8988T (cell line): ENCODE measurements around the gene ANKRD53.

Experiments used
- DNase-seq: peaks from one replicate; pipeline ENCODE4 v3.0.0; 2011

ANKRD53 gene, protein sequence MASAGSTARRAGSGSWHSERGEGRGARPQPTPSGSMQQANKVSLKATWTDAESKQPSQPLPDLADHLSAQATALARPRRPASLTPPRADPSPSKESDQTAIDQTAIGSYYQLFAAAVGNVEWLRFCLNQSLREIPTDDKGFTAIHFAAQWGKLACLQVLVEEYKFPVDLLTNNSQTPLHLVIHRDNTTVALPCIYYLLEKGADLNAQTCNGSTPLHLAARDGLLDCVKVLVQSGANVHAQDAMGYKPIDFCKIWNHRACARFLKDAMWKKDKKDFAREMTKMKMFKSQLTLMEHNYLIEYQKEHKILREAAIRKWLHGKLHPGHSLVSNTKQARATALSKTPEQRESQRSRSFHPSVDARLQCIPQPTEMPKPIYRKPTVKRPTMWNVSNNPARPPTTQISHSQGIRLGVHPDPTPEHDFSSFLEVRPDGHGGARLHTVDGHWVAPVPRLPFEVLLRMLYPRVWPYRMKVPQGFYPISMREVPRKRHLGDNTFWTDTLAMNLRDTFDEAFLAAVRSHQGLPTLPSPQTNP

DNA sequence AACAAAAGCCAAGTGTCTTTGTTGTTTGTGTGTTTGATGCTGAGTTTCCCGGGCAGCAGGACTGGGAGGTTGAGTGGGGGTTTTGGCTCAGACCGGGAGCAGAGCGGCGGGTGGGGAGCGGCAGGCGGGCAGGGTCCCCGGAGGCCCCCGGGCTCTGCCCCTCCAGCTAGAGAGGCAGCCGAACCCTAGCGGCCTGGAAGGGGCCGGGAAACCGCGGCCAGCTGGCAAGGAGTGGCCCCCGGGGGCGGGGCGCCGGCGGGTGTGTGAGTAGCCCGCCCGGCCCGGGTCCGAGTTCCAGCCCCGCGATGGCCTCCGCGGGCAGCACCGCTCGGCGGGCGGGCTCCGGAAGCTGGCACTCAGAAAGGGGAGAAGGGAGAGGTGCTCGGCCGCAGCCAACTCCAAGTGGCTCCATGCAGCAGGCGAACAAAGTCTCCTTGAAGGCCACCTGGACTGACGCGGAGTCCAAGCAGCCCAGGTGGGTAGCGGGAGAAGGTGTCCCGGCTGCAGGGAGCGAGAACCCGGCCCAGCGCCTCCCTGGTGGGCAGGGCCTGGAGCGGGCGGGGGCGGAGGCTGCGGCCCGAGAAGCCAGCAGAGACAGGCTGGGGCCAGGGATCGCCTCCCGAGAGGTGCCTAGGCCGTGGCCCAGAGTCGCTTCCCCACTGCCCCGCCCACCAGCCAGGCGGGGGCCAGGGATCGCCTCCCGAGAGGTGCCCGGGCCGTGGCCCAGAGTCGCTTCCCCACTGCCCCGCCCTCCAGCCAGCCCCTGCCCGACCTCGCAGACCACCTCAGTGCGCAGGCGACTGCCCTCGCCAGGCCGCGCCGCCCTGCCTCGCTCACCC is at the start of gene ANKRD53:
Gene ANKRD53, plus strand, starts transcription at position 290 of the 839 bp plus-strand sequence. Its CDS starts 16 bp downstream, at position 306.
- DNase-seq, result peak; percentile 60

DNA sequence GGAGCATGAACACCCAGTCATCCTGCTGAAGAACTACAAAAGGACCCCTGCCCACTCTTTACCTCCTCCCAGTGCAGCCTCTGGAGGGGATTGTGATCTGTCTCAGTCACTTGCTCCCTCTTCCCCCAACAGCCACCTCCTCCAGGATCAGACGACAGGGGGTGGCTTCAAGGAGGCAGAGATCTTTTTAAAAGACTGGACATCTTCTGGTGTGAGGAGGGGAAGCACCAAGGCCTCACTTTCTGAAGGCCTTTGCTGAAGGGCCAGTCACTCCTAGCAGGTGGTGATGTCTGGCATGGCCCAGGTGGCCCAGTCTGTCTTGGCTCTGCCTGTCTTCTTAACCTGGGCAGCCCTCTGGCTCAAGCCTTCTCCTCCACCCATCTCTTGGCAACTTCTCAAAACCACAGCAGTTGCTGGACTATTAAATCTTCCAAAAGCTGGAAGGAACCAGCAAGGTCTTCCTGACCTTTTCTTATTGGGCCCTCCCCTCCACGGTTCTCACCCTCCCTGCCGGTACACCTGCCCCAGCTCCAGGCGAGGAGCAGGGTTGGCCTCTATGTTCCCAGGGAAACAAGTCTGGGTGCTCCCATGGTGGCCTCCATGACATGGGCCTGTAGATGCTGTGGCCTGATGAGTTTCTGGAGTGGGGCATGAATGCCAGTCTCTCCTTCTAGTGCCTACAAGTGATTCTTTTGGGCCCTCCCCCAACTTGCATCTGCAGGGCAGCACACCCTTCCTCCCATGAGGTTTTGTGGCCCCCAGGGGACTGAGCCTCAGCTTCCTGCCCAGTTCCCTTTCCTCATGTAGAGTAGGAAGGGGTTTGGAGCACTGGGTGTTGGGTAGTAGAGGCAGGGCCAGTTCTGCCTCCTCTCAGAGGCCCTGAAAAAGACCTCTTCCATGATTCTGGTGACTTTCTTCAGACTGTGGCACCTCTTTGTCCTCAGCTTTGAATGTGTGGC is 47.8 kb upstream of the ANKRD53 start:
- no peak for DNase-seq

DNA sequence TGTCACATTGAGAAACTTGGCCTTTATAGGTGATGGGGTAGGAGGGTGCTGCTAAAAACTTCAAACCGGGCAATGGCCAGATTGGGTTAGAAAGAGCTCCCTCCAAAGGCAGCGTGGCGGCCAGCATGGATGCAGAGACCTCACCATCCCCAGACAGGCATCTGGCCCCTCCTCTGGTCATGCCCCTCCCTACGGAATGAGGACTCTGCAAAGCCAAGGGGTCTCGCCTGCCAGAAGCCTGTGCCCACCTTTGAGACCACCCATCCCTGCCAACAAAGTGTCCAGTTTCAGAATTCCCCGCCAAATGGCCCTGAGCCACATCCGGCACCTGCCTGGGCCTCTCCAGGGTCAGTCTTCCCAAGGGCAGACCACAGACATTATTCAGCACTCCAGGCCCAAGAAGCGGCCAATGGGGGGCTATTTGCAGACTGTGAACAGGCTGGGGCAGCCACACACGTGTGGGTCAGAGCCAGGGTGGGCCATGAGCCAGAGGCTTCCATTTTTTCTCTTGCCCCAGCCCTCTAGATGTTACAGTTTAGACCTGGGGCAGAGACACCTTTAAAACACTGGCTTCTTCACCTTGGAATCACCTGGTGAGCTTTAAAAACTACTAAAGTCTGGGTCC is 46.9 kb upstream of the ANKRD53 start:
- no peak for DNase-seq

DNA sequence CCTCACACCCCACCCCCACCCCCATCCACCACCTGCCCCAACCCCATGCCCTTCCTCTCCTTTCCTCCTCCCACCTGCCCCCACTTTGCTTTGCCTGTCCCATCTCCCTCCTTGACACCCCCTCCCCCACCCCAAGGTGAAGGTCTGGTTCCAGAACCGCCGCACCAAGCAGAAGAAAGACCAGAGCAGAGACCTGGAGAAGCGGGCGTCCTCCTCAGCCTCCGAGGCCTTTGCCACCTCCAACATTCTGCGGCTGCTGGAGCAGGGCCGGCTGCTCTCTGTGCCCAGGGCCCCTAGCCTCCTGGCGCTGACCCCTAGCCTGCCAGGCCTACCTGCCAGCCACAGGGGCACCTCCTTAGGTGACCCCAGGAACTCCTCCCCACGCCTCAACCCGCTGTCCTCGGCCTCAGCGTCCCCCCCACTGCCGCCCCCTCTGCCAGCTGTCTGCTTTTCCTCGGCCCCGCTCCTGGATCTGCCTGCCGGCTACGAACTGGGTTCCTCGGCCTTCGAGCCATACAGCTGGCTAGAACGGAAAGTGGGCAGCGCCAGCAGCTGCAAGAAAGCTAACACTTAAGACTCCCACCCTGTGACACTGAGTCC is 45.7 kb upstream of the ANKRD53 start:
- DNase-seq, result no peak

DNA sequence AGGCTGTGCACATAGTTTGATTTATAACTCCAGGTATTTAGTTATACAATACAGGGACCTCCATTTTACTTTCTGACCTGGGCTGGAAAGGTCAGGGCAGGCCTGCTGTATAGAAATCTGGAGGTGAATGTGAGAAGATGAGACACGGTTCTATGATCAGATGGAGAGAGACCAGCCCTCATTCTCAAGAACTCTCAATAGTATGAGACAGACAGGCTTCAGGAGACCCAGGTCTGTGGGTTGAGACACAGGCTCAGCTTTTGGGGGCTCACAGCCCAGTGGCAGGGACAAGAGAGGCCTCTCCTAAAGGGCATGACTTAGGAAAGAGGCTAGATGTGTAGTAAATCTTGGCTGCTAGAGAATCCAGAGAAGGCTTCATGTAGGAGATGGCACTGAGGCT is 43.4 kb upstream of the ANKRD53 start:
- DNase-seq, result no peak

DNA sequence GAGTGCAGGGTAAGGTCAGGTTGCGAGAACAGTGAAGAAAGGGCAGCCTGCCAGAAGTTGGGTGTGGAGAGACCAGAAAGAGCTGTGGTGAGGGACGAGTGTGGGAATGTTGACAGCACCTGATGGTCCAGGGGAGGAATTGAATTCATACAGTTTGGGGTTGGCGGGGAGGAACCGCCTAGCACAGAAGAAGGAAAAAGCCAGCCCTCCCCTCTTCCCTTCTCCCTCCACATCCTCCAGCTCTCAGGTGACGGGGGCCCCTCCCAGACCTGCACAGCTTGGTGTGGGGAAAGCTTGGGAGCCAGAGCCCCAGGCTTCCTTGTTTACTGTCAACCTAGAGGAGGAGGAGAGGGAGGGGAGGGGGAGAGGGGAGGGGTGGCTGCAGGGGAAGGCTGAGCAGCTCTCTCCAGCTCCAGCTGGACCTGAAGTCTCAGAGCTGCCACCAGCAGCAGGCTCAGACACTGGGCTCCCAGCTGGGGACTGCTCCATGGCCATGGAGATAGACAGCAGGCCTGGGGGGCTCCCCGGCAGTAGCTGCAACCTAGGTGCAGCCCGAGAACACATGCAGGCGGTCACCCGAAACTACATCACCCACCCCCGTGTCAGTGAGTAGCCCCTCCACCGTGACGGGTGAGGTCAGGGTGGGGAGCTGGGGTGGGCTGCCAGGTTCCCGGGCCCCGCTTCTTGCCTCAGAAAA is 42.8 kb upstream of the ANKRD53 start, which contains the start of gene ATP6V1B1:
Gene ATP6V1B1, plus strand, starts transcription at position 433 of the 697 bp plus-strand sequence. Its CDS starts 55 bp downstream, at position 488.
- no peak for DNase-seq

DNA sequence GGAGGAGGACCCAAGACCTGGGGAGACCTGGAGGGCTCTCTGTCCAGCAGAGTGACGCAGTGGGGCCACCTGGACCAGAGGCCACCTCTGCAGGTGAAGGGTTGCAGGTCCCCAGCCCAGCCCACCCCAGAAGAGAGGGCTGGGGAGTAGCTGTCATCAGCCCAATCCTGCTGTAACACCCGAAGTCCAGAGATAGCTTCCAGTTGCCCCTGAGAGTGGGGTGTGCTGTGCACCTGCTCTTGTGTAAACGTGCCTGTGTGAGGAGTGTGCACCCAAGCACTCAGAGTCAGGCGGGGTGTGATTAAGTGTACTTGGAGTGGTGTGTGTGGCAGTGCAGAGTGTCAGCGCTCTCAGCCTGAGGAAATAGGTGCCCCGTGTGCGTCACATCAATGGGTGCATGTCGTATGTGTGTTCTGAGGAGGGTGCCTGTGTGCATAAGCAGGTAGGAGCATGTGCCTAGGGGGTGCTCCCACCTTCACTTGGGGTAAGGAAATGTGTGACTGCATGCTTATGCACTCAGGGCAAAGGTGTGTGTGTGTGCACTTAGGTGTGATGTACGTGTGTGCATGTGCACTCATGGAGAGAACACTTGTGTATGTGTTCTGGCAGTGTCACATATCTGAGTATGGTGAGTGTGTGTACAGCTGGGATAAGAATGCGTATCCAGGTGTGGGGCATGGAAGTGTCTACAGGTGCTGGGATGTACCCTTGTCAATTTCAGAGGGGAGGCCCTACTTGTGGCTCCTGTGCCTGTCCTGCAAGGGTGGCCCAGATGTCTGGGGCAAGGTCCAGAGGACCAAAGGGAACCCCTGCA is 42.1 kb upstream of the ANKRD53 start:
- DNase-seq, result no peak

DNA sequence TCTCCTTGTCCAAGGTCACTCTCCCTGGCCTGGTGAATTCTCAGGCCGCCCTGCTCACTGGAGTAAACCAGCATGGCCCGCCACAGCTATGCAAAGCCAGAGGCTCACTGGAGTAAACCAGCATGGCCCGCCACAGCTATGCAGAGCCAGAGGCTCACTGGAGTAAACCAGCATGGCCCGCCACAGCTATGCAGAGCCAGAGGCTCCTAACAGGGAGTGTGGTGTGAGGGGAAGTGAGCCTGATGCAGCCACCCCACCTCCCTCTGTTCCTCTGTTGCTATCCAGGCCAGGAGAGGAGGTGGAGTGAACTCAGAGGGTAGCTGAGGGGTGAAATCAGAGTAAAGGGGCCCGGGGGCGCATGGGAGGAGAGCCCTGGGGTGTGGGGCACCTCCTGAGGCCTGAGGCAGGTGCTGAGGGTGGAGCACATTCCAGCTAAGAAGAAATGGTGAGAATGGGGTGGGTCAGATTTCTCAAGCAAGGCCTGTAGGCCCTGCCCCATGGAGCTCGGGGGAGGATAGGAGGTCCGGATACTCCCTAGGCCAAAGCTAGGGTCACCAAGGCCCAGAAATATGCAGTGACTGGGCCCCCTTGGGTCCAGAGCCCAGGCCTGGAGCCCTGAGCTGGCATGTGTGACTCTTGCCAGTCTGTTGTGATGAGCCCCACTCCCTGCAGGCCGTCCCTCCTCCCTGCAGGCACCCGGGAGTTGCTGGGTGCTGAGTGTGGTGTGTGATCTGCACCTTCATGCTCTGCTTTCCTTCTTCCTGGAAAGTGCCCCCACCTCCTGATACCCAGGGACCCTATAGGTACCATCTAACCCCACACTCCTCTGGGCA is 41.2 kb upstream of the ANKRD53 start:
- no peak for DNase-seq

DNA sequence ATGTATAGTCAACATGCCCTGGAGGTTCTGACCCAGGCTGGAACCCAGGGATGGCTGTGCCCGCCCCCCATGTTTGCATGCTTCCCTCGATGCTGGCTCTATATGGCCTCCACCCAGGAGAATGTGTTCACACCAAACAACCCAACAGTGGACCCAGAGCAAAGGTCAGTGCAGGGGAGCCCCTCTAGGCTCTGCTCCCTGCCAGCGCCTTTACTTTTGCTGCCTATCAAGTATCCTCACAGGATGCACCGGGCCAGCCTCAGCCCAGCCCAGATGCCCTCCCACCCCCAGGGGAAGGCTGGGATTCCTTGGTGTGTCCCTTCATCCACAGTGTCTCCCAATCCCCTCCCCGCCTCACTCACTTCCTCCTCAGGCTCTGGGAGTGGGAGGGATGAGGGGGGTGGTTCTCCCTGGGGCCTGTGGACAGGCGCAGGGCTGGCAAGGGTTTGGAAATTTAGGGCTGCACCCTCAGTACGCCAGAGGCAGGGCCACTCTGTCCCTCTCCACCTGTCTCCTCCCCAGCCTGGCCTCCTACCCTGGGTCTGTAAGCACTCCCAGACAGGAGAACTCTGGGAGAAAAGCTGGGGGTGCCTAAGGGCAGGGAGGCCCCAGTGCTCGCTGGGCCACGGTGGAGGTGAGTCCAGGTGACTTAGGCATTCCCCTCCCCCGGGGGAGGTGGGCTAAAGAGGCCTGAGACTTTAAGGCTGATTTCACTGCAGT is 40.4 kb upstream of the ANKRD53 start:
- DNase-seq, result no peak

DNA sequence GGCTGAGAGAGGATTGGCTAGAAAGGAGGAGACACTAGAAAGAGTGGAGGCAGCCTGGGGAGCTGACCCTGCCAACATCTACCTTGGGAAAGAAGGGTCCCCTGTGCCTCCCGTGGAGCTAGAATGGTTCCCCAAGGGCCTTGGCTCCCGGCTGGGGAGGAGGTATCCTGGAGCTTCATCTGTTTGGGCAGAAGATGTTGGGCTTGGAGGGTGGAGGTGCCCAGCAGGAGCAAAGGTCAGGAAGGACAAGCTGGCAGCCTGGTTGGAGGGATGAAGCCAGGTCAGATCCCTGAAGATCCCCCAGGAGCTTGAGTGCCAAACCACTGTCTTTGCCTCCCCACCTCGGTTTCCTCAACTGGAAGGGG is 39.9 kb upstream of the ANKRD53 start:
- no peak for DNase-seq

DNA sequence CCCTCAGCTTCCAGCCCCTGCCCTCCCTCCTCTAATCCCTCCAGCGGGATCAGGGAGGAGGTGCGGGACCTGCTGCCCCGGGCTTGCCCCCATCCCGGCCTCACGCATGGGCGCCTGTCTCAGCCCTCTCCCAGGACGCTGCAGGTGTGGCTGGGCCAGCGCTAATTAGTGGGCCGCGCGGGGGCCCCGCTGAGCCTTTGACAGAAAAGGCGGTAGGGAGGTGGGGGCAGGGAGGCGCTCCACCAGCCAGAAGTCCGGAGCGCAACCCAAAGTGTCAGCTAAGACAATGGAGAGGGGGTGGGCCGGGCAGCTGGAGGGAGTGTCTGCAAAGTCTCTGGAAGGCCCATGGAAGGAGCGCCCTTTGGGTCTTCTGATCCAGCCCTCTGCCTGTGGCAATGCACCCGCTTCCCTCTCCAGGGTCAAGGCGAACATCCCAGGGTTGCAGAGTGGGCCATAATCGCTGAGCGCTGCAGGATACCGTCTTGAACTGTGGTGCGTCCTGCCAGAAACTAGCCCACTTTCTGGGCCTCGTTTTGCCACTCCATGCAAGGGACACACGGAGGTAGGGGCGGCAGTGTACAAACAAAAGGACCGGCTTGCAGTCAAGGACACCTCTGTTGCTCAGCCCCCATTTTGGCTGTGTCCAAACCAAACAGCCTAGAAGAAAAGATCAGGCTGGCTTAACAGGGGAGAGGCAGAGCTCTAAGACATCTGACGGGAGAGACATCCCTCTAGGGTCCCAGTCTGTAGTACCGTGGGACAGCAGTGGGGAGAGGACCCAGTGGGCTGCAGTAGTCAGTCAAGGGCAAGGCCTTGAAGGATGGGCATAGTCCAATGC is 39.2 kb upstream of the ANKRD53 start:
- DNase-seq, result no peak

DNA sequence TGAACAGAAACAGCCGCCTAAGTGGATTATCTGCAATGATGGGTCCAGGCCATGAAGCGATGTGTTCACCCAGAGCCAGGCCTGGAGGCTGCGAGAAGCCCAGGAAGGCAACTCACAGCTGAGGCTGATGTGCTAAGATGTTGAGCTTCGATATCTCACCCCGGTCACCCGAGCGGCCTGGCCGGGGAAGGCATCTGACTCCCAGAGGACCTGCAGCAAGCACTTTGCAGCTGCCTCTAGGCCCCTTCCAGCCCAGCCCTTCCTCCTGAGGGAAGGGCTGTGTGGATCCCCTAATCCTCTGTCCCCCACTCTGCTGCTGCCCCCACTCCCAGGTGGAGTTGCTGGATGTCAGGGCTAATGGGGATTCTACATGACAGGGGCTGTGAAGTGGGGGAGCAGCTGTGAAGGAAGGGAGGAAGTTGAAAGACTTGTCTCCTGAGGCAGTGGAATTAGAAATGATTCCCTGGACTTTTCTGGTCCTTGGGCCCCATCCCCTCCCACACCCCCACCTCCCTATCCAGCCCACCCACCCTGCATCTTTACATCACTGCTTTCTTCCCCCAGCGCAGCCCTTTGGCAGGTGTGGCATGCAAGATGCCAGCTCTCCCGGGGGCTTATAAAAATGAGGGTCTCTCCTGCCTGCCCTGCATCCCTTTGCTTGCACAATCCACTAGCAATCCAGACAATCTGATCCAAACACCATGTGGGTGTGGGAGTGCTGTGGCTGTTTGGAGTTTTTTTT is 38.4 kb upstream of the ANKRD53 start:
- no peak for DNase-seq

DNA sequence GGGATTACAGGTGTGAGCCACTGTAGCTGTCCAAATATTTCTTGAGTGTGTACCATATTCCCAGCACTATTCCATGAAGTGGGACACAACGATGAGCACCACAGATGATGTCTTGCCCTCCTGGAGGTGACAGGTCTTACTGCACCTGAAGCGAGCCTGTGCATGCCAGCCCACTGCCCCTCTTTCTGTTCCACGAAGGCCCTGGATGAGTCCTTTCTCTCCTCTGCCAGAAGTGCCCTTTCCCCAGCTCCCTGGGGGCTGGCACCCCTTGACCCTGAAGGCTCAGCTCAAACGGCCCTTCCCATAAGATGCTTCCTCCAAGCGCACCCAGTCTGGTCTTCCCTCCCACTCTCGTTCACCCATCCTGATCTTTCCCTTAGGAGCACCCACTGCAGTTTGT is 37.2 kb upstream of the ANKRD53 start:
- DNase-seq, result no peak

DNA sequence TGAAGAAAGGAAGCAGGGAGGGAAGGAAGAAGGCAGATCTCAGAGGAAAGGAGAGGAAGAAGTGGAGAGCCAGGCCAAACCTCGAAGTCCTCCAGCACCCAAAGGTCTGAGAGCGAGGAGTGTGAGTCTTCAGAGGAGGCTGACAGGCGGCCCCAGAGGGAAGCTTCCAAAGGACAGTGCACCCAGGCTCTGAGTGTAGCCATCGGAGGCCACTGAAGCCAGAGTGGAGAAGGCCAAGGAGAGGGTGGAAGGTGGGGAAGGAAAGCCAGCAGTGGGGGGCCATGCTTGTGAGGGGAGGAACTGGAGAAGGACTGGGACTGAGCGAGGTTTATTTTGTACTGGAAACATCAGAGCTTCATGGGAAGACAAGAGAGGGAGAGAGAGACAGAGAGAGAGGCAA is 36.7 kb upstream of the ANKRD53 start:
- no peak for DNase-seq

DNA sequence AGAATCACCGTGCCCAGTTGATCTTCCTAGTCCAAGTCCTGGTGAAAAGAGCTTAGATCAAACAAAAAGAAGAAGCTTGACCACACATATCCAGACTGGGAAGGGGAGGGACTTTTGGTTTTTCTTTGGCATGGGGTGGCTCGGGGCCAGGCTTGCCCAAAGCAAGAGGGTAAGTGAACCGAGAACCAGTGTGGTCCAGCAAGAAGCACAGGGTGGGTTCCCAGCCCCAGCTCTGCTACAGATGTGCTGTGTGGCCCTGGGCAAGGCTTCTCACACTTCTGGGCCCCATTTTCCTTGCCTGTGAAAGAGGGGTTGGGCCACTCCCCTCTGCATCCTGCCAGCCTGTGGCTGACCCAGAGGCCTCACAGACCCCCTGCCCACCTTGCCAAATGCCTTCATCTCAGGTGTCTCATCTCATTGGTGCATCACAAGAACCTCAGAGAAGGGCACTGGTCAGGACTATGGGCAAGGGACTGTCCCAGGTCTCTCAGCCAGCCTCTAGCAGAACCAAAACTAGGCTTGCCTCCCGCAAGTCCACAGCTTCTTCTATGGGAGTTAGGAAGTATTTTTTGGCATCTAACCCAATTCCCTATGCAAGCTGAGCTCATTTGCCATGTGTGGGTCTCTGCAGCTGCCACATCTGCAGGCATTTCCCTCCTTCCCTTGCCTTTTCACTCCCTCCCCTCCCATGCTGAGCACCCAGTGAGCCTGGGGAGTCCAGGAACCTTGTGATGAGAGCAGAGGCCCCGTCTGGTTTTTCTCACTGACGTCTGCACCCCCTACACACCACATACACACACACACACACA is 35.8 kb upstream of the ANKRD53 start:
- no peak for DNase-seq
